GM19035 (cell line): Measurements from ENCODE around the gene IGFL1.
"Not testable (repeated sequence)": the region's sequence is repeated elsewhere in the genome, so short reads cannot be mapped to it uniquely, and the experiment has no call there.

Experiments used
- ATAC-seq: cut with Tn5 transposase; IDR thresholded peaks from one replicate; pipeline ENCODE4 v1.9.1; 2021; ENCODE audit not compliant: unreplicated experiment

Gene IGFL1

DNA sequence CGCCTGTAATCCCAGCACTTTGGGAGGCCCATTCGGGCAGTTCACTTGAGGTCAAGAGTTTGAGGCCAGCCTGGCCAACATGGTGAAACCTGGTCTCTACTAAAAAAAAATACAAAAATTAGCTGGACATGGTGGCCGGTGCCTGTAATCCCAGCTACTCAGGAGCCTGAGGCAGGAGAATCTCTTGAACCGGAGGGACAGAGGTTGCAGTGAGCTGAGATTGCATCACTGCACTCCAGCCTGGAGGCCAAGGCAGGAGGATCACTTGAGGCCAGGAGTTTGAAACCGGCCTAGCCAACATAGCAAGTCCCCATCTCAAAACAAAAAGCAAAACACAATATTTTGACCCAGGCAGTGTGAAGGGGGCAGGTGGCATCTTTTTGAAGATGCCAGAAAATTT lies 35.3 kb downstream of the IGFL1 start:
- ATAC-seq, result not testable (repeated sequence)

DNA sequence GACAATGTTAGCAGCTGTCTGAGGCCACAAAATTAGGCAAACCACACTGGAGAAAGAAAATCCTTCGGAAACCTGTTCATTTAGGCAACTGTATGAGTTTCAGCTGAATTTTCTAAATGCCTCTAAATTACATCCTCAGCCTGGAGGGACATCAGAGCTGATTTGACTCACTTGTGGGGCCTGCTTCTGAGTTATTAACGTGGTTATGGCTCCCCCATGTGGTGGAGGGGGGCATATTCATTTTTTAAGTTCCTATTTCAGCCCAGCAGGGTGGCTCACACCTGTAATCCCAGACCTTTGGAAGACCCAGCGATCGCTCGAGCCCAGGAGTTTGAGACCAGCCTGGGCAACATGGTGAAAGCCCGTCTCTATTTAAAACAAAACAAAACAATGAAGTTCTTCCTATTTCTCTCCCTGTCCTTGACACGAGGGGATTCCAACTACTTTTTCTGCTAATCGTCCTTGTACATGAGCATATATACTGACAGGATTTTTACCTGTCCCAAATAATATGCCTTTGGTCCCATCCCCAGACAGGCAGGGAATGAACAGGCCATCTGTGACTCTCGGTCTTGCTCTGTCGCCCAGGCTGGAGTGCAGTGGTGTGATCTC lies 35.8 kb downstream of the IGFL1 start:
- ATAC-seq, result no peak

DNA sequence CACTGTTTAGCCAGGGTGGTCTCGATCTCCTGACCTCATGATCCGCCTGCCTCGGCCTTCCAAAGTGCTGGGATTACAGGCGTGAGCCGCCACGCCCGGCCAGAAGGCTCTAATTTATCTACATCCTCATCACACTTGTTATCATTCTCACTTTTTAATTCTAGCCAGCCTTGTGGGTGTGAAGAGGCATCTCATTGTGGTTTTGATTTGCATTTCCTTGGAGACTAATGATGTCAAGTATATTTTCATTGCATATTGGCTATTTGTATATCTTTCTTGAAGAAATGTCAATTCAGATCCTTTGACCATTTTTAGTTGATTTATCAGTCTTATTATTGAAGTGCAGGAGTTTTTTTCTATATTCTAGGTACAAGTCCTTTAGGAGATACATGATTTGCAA lies 39.6 kb downstream of the IGFL1 start:
- ATAC-seq, result no peak

DNA sequence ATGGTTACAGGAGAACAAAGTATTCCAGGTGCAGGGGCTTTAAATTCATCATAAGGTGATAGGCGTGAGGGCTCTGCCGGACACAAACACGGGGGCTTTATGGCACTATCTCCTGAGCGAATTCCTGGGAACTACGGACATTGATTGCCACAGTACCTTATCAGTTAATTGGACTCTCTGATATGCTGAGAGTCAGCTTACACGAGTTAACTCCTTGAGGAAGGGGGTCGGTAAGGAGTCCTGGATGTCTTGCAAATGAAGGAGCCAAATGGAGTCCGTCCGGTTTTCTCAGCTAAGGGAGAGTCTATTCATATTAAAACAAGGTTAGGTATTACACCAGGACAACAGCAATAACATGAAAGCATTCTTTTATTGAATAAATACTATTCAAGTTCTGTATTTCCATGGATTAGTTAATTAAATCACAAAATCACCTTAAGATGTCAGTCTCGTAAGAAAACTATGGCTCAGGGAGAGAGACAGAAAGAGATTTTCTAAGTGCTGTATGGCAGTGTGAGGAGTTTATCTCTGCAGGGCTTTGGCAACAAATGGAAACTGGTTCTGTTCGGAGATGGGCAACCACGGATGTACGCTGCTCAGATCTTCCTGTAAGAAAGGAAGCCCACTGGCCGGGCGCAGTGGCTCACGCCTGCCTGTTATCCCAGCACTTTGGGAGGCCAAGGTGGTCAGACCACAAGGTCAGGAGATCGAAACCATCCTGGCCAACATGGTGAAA lies 41.1 kb downstream of the IGFL1 start:
- no peak for ATAC-seq

DNA sequence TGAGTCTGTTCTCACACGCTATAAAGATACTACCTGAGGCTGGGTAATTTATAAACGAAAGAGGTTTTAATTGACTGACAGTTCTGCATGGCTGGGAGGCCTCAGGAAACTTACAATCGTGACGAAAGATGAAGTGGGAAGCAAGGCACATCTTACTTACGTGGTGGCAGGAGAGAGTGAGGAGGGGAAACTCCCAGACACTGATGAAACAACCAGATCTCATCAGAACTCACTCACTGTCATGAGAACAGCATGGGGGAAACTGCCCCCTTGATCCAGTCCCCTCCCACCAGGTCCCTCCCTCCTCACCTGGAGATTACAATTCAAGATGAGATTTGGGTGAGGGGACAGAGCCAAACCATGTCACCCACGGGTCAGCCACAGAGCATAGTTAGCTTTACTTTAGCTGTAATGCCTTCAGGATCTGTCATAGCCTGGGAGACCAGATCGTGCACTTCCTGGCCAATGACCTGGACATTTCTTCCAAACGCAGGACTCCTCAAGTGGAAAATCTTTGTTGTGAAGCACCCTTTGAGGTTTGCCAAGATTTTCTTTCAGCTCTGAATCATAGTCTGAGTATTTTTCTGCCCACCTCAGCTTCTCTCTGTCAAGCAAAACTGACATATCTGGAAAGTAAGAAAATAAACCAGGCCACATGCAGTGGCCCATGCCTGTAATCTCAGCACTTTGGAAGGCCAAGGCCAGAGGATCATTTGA lies 42.1 kb downstream of the IGFL1 start:
- ATAC-seq, result no peak

DNA sequence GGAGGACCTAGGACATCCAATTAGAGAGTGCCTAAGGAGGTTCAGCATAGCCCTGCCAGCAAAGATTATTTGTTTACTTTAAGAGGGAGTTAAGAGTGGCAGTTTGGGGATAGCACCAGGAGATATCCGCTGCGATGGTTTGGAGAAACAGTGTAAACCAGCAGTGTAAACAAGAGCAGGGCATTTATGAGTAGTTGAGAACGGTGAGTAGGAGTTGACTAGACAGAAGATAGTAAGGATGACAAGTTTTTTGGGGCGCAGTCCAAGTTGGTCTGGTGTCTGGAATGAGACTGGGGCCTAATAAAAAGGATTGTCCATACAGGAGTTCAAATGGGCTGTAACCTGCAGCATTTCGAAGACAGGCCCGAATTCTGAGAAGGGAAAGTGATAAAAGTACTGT lies 44.4 kb downstream of the IGFL1 start:
- not testable (repeated sequence) for ATAC-seq

DNA sequence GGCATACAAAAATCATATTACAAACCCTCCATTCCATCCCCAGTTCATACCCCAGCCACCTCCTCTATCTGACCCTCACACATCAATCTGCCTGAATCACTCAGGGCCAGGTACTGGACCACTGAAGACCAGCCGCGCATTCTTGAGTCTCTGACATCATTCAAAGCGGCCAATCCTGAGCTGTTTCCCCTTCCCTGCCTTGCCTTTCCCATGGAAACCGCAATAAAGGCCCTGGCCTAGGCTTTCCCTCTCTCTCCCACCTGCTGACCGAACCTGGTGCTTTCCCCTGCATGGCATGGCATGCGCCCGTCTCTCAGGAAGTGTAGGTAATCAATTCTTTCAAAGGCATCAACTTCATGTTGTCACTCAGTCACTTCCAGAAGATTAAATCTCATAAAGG lies 49.6 kb downstream of the IGFL1 start:
- no peak for ATAC-seq
